Measurements from ENCODE around the gene AURKB.
A peak's percentile ranks its signal among the peaks of the same experiment; 100 is the strongest.

AURKB gene

DNA sequence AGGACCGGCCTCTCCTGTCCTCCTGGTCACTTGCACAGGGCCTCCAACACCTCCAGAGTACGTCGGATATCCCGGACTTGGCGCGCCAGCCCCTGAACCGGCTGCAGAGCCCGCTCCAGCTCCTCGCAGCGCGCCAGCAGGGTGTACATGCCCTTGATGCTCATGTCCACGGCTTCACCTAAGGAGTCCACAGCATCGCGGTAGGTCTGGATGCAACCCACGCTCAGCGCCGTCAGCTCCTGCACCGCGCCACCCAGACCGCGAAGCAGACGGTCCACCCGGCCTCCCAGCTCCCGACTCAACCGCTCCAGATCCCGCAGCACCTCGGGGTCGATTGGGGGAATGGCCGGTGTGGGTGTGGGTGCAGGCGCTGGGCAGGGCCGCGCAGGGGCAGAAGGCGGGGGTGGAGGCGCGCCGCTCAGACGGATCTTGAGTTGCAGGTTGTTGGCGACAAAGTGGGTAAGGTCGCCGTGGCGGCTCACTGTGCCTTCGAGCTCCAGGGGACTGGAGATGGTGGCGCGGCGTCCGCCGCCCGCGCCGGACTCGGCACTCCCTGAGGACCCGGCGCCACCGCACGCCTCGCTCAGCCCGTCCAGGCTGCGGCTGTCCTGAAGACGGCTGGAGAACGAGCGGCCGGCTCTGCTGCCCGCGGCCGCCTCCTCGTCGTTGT, 21.2 kb downstream of the AURKB start:
- no peaks in the 10 kb centered on the region for H3K27me3 ChIP-seq (ENCODE audit: control insufficient read depth in 1 of 2, insufficient read depth in 2 of 2, low read length in 2 of 2)
- peak overlapping the region; percentile 96 for H3K27ac ChIP-seq (ENCODE audit: low read depth, low read length)
- peak overlapping the region; percentile 80 to 92 for H3K4me3 ChIP-seq (ENCODE audit: low read depth in 1 of 2, low read length in 2 of 2)
- peaks cover 29 to 39% of the 10 kb centered on the region in 2 donors for H3K4me1 ChIP-seq (ENCODE audit: control insufficient read depth in 1 of 2, insufficient read depth in 2 of 2, low read length in 2 of 2)
- H3K9me3 ChIP-seq (ENCODE audit: control insufficient read depth in 1 of 2, low read length in 2 of 2), result no peaks in the 10 kb centered on the region
- H3K9ac ChIP-seq (ENCODE audit: low read depth in 1 of 2, low read length in 2 of 2), result peak overlapping the region; percentile 77 to 86
- H3K36me3 ChIP-seq (ENCODE audit: control insufficient read depth in 1 of 2, insufficient read depth in 2 of 2, low read length in 2 of 2), result no peaks in the 10 kb centered on the region

DNA sequence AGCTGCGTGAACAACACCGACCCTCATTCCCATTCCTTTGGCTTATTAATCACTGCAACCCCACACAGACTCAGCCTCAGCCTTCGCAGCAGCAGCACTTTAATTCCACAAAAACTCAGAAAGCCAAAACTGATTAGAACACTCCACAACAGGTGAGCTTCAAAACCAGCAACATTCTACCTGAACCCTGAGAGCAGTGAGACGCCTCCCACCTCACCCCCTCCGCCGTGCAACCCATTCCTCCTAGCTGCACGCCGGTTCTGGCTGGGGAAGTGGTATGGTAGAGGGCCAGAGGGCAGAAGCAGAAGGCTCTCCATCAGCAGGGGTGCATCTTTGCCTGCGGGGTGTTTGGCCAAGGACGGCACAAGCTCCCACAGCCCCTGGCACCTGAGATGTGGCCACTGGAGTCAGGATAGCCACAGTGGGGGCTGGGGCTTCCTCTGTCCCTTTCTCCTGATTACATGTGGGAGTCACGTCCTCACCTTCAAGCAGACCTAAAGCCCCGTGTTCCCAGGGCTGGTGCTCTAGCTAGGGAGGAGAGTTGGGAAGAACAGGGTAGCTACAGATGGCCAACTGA, 22.0 kb downstream of the AURKB start:
- Histone ChIP-seq H3K36me3 (ENCODE audit: control insufficient read depth in 1 of 2, insufficient read depth in 2 of 2, low read length in 2 of 2) (no peaks in the 10 kb centered on the region), H3K27me3 (ENCODE audit: control insufficient read depth in 1 of 2, insufficient read depth in 2 of 2, low read length in 2 of 2) (no peaks in the 10 kb centered on the region), H3K9ac (ENCODE audit: low read depth in 1 of 2, low read length in 2 of 2) (peak overlapping the region; percentile 77 to 86), H3K9me3 (ENCODE audit: control insufficient read depth in 1 of 2, low read length in 2 of 2) (no peaks in the 10 kb centered on the region), H3K4me1 (ENCODE audit: control insufficient read depth in 1 of 2, insufficient read depth in 2 of 2, low read length in 2 of 2) (peaks cover 29 to 39% of the 10 kb centered on the region in 2 donors), H3K4me3 (ENCODE audit: low read depth in 1 of 2, low read length in 2 of 2) (peak overlapping the region; percentile 80 to 92), H3K27ac (ENCODE audit: low read depth, low read length) (no peak overlapping the region)

DNA sequence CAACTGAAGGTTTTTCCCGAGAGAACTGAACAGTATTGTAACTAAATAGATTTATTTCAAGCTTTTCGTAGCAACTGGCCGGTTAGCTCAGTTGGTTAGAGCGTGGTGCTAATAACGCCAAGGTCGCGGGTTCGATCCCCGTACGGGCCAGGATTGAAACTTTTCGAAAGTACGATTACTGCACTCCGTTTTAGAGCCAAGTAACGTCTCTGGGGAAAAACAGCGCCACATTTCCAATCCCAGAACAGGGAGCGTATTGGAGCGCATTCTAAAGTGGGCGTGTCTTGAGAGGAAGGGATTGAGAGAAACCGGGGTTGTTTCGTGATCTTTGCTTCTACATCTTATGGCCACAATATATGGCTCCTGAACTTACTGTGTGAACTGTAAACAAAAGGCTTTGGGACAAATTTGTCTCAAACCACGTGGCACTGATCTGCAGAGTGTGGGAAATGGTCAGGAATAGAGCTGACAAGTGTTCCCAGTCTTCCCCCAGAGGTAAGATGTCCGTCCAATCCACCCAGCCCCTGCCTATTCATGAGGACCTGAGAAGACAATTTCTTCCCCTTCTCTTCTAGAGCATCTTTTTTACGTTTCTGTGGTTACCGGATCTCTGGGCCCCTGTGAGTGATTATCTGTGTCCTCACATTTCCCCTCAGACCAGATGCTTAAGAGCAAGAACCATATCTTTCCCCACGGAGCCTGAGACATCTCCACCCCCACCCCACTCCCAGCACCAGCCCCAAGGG, 22.7 kb downstream of the AURKB start:
- Histone ChIP-seq H3K9ac (ENCODE audit: low read depth in 1 of 2, low read length in 2 of 2) (peak overlapping the region; percentile 77 to 94), H3K27ac (ENCODE audit: low read depth, low read length) (peak overlapping the region; percentile 76), H3K9me3 (ENCODE audit: control insufficient read depth in 1 of 2, low read length in 2 of 2) (no peaks in the 10 kb centered on the region), H3K27me3 (ENCODE audit: control insufficient read depth in 1 of 2, insufficient read depth in 2 of 2, low read length in 2 of 2) (no peaks in the 10 kb centered on the region), H3K4me1 (ENCODE audit: control insufficient read depth in 1 of 2, insufficient read depth in 2 of 2, low read length in 2 of 2) (peaks cover 29 to 37% of the 10 kb centered on the region in 2 donors), H3K4me3 (ENCODE audit: low read depth in 1 of 2, low read length in 2 of 2) (peak overlapping the region; percentile 92 to 94), H3K36me3 (ENCODE audit: control insufficient read depth in 1 of 2, insufficient read depth in 2 of 2, low read length in 2 of 2) (no peaks in the 10 kb centered on the region)

DNA sequence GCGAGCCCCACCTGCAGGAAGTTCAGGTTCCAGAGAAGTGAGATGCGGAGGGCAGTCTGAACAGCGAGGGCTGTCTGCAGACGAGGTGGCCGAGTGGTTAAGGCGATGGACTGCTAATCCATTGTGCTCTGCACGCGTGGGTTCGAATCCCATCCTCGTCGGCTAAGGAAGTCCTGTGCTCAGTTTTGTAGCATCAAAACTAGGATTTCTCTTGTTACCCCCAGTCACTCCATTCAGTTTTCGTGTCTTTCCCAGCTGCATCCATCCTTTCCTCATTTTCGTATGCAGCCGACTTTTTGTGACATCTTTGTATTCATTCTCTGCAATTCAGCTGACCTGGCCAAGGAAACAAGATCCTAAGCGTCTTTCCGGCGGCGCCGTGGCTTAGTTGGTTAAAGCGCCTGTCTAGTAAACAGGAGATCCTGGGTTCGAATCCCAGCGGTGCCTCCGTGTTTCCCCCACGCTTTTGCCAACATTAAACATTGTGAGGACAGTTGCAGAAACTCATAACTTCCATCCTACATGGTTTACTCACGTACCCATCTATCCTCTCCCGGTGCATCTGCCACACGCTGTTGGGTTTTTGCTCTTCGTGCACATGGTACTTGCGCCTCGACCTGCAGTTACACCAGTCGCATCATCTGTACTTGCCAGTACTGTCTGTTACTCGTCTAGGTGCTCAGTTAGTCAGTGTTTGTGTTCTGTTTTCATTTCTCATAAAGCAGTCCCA, 23.4 kb downstream of the AURKB start:
- Histone ChIP-seq H3K9me3 (ENCODE audit: control insufficient read depth in 1 of 2, low read length in 2 of 2) (no peaks in the 10 kb centered on the region), H3K27ac (ENCODE audit: low read depth, low read length) (peak overlapping the region; percentile 93), H3K9ac (ENCODE audit: low read depth in 1 of 2, low read length in 2 of 2) (peak overlapping the region; percentile 83 to 94), H3K4me3 (ENCODE audit: low read depth in 1 of 2, low read length in 2 of 2) (peak overlapping the region; percentile 92 to 94), H3K4me1 (ENCODE audit: control insufficient read depth in 1 of 2, insufficient read depth in 2 of 2, low read length in 2 of 2) (peaks cover 29 to 31% of the 10 kb centered on the region in 2 donors), H3K36me3 (ENCODE audit: control insufficient read depth in 1 of 2, insufficient read depth in 2 of 2, low read length in 2 of 2) (no peaks in the 10 kb centered on the region), H3K27me3 (ENCODE audit: control insufficient read depth in 1 of 2, insufficient read depth in 2 of 2, low read length in 2 of 2) (no peaks in the 10 kb centered on the region)

DNA sequence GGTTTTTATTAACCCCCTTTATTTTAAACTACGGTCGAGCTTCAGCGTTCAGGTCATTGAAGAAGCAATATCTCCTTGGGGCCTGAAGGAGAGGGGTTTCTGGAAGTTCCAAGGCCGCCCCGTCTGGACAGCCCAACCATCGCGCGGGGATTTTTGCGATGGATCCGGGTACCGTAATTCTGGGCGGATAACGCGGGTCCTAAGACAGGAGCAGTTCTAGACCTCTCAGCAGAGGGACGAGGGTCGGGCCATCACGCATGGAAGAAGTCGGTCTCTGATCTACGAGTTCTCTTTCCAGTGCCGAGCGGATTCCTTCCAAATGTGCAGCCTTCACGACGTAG, 24.0 kb downstream of the AURKB start:
- H3K27ac ChIP-seq (ENCODE audit: low read depth, low read length), result peak overlapping the region; percentile 93
- H3K27me3 ChIP-seq (ENCODE audit: control insufficient read depth in 1 of 2, insufficient read depth in 2 of 2, low read length in 2 of 2), result no peaks in the 10 kb centered on the region
- peak overlapping the region; percentile 83 to 94 for H3K9ac ChIP-seq (ENCODE audit: low read depth in 1 of 2, low read length in 2 of 2)
- H3K4me1 ChIP-seq (ENCODE audit: control insufficient read depth in 1 of 2, insufficient read depth in 2 of 2, low read length in 2 of 2), result peaks cover 24 to 26% of the 10 kb centered on the region in 2 donors
- no peaks in the 10 kb centered on the region for H3K9me3 ChIP-seq (ENCODE audit: control insufficient read depth in 1 of 2, low read length in 2 of 2)
- no peaks in the 10 kb centered on the region for H3K36me3 ChIP-seq (ENCODE audit: control insufficient read depth in 1 of 2, insufficient read depth in 2 of 2, low read length in 2 of 2)
- peak overlapping the region; percentile 92 to 94 for H3K4me3 ChIP-seq (ENCODE audit: low read depth in 1 of 2, low read length in 2 of 2)

DNA sequence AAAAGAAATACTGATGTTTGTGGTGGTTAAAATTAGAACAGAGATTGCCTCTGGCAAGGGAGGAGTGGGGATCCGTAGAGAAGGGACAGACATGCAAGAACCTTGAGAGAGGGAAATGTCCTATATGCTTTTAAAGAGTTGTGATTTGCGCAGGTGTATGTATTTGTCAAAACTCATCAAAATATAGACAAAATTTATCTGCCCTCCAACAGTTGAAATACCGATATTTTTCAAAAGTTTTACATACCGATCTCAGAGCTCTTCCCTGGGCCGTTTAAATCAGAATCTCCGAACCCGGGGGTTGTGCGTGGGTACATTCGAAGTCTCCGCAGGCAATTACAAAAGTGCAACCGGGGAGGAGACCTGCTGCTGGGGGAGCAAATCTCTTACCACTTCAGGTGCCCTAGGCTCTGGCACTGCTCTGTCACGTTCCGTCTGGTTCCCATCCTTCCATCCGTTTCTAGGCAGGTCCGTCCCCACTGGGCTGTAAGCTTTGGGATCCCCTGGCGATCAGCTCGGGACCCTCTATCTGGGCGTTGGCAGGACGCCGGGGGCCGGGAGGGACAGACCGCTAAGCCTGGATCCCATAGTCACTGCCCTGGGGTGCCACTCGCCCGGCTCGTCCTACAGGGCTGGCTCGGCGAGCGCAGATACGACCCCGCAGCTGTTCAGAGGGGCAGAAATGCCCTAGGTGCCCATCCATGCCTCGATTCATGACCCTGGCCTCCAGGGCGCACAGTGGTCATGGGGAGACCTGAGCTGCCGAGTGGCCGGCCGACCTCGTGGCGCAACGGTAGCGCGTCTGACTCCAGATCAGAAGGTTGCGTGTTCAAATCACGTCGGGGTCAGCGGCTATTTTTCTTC, 24.6 kb downstream of the AURKB start:
- H3K27me3 ChIP-seq (ENCODE audit: control insufficient read depth in 1 of 2, insufficient read depth in 2 of 2, low read length in 2 of 2), result no peaks in the 10 kb centered on the region

DNA sequence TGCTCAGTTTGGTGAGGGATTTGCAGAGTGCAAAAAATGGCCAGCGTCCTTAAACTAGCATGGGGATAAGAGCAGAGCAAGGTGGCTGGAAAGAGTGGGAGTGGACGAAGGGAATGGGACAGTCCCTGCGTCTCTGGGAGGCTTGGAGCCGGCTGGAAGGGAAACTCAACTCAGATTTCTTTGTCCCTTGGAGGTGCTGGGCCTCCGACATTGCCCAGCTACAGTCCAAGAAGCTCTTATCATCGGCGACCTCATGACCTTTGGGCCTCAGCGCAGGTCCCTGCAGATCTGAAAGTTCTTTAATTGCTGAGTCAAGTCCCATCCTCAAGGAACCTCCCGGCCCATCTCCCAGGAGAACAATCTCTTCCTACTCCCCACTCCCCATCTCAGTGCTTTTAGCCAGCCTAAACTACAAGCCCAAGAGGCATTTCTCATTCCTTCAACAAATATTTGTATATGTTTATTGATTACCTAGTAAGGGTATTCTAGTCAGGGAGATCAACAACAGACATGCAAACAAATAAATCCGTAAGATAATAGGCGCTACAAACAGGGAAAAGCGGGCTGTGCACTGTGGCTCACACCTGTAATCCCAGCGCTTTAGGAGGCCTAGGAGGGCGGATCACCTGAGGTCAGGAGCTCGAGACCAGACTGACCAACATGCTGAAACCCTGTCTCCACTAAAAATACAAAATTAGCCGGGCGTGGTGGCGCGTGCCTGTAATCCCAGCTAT, 33.2 kb downstream of the AURKB start:
- peaks cover 26 to 28% of the 10 kb centered on the region in 2 donors for H3K4me1 ChIP-seq (ENCODE audit: control insufficient read depth in 1 of 2, insufficient read depth in 2 of 2, low read length in 2 of 2)
- H3K9me3 ChIP-seq (ENCODE audit: control insufficient read depth in 1 of 2, low read length in 2 of 2), result no peaks in the 10 kb centered on the region
- H3K27ac ChIP-seq (ENCODE audit: low read depth, low read length), result no peak overlapping the region
- peak overlapping the region; percentile 64 to 76 for H3K9ac ChIP-seq (ENCODE audit: low read depth in 1 of 2, low read length in 2 of 2)
- H3K4me3 ChIP-seq (ENCODE audit: low read depth in 1 of 2, low read length in 2 of 2), result peak overlapping the region; percentile 72 to 88
- no peaks in the 10 kb centered on the region for H3K36me3 ChIP-seq (ENCODE audit: control insufficient read depth in 1 of 2, insufficient read depth in 2 of 2, low read length in 2 of 2)
- H3K27me3 ChIP-seq (ENCODE audit: control insufficient read depth in 1 of 2, insufficient read depth in 2 of 2, low read length in 2 of 2), result no peaks in the 10 kb centered on the region

More for the DNA sequence above, 24.6 kb downstream of the AURKB start:
- Histone ChIP-seq H3K27ac (ENCODE audit: low read depth, low read length) (peak overlapping the region; percentile 93), H3K9me3 (ENCODE audit: control insufficient read depth in 1 of 2, low read length in 2 of 2) (no peaks in the 10 kb centered on the region), H3K4me1 (ENCODE audit: control insufficient read depth in 1 of 2, insufficient read depth in 2 of 2, low read length in 2 of 2) (peaks cover 22 to 24% of the 10 kb centered on the region in 2 donors), H3K9ac (ENCODE audit: low read depth in 1 of 2, low read length in 2 of 2) (peak overlapping the region; percentile 83 to 94), H3K4me3 (ENCODE audit: low read depth in 1 of 2, low read length in 2 of 2) (peak overlapping the region; percentile 92 to 94), H3K36me3 (ENCODE audit: control insufficient read depth in 1 of 2, insufficient read depth in 2 of 2, low read length in 2 of 2) (no peaks in the 10 kb centered on the region)

DNA sequence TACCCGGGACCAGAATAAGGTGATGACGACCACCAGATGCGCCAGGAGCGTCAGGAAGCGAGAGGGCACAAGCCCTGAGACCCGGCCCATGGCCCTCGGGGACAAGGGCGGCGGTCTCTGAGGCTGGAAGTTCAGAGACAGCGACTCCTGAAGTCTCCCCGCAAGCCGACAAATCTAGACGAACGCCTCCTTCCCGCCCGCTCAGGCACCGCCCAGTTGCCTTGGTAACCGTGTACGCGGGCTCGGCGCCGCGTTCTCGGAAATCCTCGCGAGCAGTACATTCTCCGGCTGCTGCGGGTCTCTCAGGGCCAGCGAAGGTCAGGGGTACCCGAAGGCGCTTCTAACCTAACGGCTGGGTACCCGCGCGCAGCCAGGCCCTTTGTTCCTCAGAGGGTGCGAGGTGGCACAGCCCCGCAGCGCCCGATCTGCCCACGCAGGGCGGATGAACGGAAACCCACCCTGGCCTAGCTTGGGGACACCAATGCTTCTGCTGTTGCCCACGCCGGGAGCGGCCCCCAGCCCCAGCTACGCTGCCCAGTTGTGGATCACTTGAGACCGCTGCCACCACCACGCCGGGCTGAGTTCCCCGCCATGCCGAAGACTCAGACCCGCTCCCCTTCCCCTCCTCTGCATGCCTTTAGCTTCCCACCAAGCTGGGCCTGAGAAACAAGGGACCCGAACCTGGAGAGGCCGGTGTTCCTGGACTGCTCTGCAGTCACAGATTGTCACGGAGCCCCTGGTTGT, 34.0 kb downstream of the AURKB start, which contains the start of gene TMEM107:
TSS of gene TMEM107 (minus strand) at position 184 of the 744 bp plus-strand sequence. CDS start at position 90, 94 bp downstream.
- Histone ChIP-seq H3K9ac (ENCODE audit: low read depth in 1 of 2, low read length in 2 of 2) (peak within 1 kb of the TSS; percentile 64 to 76), H3K4me1 (ENCODE audit: control insufficient read depth in 1 of 2, insufficient read depth in 2 of 2, low read length in 2 of 2) (peaks cover 26 to 28% of the 10 kb centered on the region in 2 donors)

More for the DNA sequence above, 34.0 kb downstream of the AURKB start, which contains the start of gene TMEM107:
- Histone ChIP-seq H3K27me3 (ENCODE audit: control insufficient read depth in 1 of 2, insufficient read depth in 2 of 2, low read length in 2 of 2) (no peaks in the 10 kb centered on the region), H3K4me3 (ENCODE audit: low read depth in 1 of 2, low read length in 2 of 2) (peak within 1 kb of the TSS; percentile 72 to 88), H3K36me3 (ENCODE audit: control insufficient read depth in 1 of 2, insufficient read depth in 2 of 2, low read length in 2 of 2) (no peaks in the 10 kb centered on the region), H3K27ac (ENCODE audit: low read depth, low read length) (peak within 1 kb of the TSS; percentile 70), H3K9me3 (ENCODE audit: control insufficient read depth in 1 of 2, low read length in 2 of 2) (no peaks in the 10 kb centered on the region)
